Measurements from ENCODE around the gene GPC6.

DNA sequence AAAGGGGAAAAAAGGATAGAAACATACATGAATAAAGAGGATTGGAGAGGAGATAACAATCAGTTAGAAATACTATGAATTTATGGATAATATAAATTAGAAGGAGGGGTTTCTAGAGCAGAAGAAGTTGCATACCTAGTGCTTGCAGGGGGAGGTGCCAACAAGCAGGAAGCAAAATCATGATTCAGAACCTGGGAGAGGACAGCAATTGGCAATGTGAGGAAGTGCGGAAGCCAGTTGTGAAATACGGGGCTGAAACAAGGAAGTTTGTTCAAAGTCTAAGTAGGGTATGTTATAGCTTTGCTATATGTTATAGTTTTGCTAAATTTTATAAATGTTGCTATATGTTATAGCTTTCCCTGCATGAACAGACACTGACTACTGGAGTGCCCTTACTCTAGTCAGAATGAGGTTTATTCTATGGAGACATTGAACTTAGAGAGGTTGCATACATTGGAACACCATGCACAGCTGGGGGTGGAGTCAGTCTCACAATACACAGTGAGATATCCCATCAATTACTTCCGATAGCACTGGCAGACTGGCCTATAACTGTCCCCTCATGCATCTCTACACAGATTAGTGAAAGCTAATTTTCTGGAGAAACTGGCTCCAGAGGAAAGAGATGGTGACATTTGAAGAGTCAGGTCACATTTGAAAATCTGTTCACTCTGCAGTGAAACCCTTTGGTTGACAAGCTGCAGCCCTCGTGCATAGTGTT is 92.1 kb downstream of the GPC6 start:
- TF ChIP-seq, protein P1, sequence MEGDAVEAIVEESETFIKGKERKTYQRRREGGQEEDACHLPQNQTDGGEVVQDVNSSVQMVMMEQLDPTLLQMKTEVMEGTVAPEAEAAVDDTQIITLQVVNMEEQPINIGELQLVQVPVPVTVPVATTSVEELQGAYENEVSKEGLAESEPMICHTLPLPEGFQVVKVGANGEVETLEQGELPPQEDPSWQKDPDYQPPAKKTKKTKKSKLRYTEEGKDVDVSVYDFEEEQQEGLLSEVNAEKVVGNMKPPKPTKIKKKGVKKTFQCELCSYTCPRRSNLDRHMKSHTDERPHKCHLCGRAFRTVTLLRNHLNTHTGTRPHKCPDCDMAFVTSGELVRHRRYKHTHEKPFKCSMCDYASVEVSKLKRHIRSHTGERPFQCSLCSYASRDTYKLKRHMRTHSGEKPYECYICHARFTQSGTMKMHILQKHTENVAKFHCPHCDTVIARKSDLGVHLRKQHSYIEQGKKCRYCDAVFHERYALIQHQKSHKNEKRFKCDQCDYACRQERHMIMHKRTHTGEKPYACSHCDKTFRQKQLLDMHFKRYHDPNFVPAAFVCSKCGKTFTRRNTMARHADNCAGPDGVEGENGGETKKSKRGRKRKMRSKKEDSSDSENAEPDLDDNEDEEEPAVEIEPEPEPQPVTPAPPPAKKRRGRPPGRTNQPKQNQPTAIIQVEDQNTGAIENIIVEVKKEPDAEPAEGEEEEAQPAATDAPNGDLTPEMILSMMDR (IDR thresholded peaks at IDR 0.05; ENCODE audit: poor library complexity, severe bottlenecking) = no peak
- TF ChIP-seq EZH2 (IDR thresholded peaks at IDR 0.05; ENCODE audit: borderline replicate concordance, insufficient read depth, low read length, poor library complexity, severe bottlenecking) = no peak
- TF ChIP-seq, protein P2, sequence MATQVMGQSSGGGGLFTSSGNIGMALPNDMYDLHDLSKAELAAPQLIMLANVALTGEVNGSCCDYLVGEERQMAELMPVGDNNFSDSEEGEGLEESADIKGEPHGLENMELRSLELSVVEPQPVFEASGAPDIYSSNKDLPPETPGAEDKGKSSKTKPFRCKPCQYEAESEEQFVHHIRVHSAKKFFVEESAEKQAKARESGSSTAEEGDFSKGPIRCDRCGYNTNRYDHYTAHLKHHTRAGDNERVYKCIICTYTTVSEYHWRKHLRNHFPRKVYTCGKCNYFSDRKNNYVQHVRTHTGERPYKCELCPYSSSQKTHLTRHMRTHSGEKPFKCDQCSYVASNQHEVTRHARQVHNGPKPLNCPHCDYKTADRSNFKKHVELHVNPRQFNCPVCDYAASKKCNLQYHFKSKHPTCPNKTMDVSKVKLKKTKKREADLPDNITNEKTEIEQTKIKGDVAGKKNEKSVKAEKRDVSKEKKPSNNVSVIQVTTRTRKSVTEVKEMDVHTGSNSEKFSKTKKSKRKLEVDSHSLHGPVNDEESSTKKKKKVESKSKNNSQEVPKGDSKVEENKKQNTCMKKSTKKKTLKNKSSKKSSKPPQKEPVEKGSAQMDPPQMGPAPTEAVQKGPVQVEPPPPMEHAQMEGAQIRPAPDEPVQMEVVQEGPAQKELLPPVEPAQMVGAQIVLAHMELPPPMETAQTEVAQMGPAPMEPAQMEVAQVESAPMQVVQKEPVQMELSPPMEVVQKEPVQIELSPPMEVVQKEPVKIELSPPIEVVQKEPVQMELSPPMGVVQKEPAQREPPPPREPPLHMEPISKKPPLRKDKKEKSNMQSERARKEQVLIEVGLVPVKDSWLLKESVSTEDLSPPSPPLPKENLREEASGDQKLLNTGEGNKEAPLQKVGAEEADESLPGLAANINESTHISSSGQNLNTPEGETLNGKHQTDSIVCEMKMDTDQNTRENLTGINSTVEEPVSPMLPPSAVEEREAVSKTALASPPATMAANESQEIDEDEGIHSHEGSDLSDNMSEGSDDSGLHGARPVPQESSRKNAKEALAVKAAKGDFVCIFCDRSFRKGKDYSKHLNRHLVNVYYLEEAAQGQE (IDR thresholded peaks at IDR 0.05; ENCODE audit: borderline replicate concordance) = no peak

Data from neural cell (in vitro differentiated cells).